Cerebellar cortex (tissue), 1 donor: ENCODE measurements around the gene FHL2.
A peak's percentile ranks its signal among the peaks of the same experiment; 100 is the strongest.
"Not testable (repeated sequence)": the region's sequence is repeated elsewhere in the genome, so short reads cannot be mapped to it uniquely, and the experiment has no call there.

Source experiments
- DNase-seq: peaks from one replicate; pipeline ENCODE4 v3.0.0-alpha.2; 2015; ENCODE audit warnings: low spot score

The FHL2 gene

GRCh38 chr2:105398336-105399206 lies at the start of gene FHL2:
Gene FHL2, minus strand, starts transcription at chr2:105399051. Its CDS starts 12,535 bp downstream, at chr2:105386516.
- peak; percentile 63 for DNase-seq

GRCh38 chr2:105447476-105447875 lies 48.6 kb upstream of the FHL2 start:
- no peak for DNase-seq

- no peak for DNase-seq
Measured at GRCh38 chr2:105446501-105446900, 47.6 kb upstream of the FHL2 start.

- no peak for DNase-seq
Measured at GRCh38 chr2:105445976-105446375, 47.1 kb upstream of the FHL2 start.

GRCh38 chr2:105445498-105445897 lies 46.6 kb upstream of the FHL2 start:
- DNase-seq = no peak

GRCh38 chr2:105443617-105444598 lies 45.1 kb upstream of the FHL2 start:
- DNase-seq = no peak

- DNase-seq = no peak
Measured at GRCh38 chr2:105442721-105443120, 43.9 kb upstream of the FHL2 start.

- DNase-seq = no peak
Measured at GRCh38 chr2:105442056-105442455, 43.2 kb upstream of the FHL2 start.

GRCh38 chr2:105439141-105439540 lies 40.3 kb upstream of the FHL2 start:
- DNase-seq = no peak

GRCh38 chr2:105438104-105438929 lies 39.5 kb upstream of the FHL2 start:
- DNase-seq = no peak

- no peak for DNase-seq
Measured at GRCh38 chr2:105437708-105438103, 38.9 kb upstream of the FHL2 start.

- no peak for DNase-seq
Measured at GRCh38 chr2:105432749-105433148, 33.9 kb upstream of the FHL2 start.

- no peak for DNase-seq
Measured at GRCh38 chr2:105432044-105432399, 33.2 kb upstream of the FHL2 start.

- no peak for DNase-seq
Measured at GRCh38 chr2:105431367-105432043, 32.7 kb upstream of the FHL2 start.

GRCh38 chr2:105428387-105429018 lies 29.7 kb upstream of the FHL2 start:
- no peak for DNase-seq

- DNase-seq = no peak
Measured at GRCh38 chr2:105427485-105427884, 28.6 kb upstream of the FHL2 start.

GRCh38 chr2:105426626-105427292 lies 27.9 kb upstream of the FHL2 start:
- DNase-seq = no peak

- no peak for DNase-seq
Measured at GRCh38 chr2:105425936-105426625, 27.2 kb upstream of the FHL2 start.

GRCh38 chr2:105424836-105425235 lies 26.0 kb upstream of the FHL2 start:
- DNase-seq = not testable (repeated sequence)

GRCh38 chr2:105422801-105423200 lies 23.9 kb upstream of the FHL2 start:
- no peak for DNase-seq
